HUES64 (cell line): Measurements from ENCODE around the gene CLDN22.

Experiments used
- H3K27ac ChIP-seq: 2 replicates; pipeline ENCODE4 v1.7.0; 2013; ENCODE audit warnings: low read depth, low read length, inconsistent platforms
- H3K27me3 ChIP-seq: 2 replicates; pipeline ENCODE4 v1.6.1; 2013; ENCODE audit warnings: mild to moderate bottlenecking, low read length; ENCODE audit not compliant: insufficient read depth
- H3K36me3 ChIP-seq: 2 replicates; pipeline ENCODE4 v1.6.1; 2013; ENCODE audit warnings: mild to moderate bottlenecking, low read length; ENCODE audit not compliant: insufficient read depth
- H3K4me1 ChIP-seq: 2 replicates; pipeline ENCODE4 v1.6.1; 2013; ENCODE audit warnings: mild to moderate bottlenecking, low read length, moderate library complexity; ENCODE audit not compliant: insufficient read depth
- H3K4me3 ChIP-seq: 2 replicates; pipeline ENCODE4 v1.5.1; 2013; ENCODE audit warnings: mild to moderate bottlenecking, low read length, moderate library complexity
- H3K9ac ChIP-seq: 2 replicates; pipeline ENCODE4 v1.6.1; 2013; ENCODE audit warnings: mild to moderate bottlenecking, low read depth, low read length
- H3K9me3 ChIP-seq: 2 replicates; pipeline ENCODE4 v1.6.1; 2013; ENCODE audit warnings: low read depth, low read length; ENCODE audit not compliant: insufficient read depth
- WGBS: fragments of 150-250, 120-280 bp; methylation state at CpG from one replicate; pipeline ENCODE4 v1.1.7; 2013; ENCODE audit warnings: missing lambda C conversion rate; 5-methylcytosine and 5-hydroxymethylcytosine counted together

CLDN22 gene

DNA sequence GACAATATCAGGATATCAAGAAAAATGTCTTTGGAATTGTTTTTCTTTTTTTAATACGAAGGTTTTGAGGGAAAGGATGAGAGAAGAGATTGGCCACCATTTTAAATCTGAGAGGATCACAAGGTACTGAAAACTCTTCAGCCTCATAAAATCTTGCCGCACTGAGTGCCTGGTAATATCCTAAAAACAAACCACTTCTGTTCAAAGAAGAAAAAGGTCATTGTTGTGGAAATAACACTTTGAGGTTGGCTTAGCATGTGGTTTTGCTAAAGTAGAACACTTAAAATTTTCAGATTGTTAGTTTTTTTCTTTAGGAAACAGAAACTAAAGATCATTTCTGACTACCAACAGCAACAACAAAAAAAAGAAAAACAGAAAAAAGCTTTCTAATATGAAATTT lies 1.0 kb upstream of the CLDN22 start:
- H3K27ac ChIP-seq = no peak overlapping the region
- 92% methylated on average over 1 of the region's 2 CpGs for WGBS
- no peaks in the 10 kb centered on the region for H3K4me1 ChIP-seq
- peaks cover under 1% of the 10 kb centered on the region; the same call in 1 of the 2 replicates for H3K9me3 ChIP-seq
- H3K36me3 ChIP-seq = peaks cover 26% of the 10 kb centered on the region
- H3K9ac ChIP-seq = no peak overlapping the region
- no peak overlapping the region for H3K4me3 ChIP-seq
- no peaks in the 10 kb centered on the region for H3K27me3 ChIP-seq

DNA sequence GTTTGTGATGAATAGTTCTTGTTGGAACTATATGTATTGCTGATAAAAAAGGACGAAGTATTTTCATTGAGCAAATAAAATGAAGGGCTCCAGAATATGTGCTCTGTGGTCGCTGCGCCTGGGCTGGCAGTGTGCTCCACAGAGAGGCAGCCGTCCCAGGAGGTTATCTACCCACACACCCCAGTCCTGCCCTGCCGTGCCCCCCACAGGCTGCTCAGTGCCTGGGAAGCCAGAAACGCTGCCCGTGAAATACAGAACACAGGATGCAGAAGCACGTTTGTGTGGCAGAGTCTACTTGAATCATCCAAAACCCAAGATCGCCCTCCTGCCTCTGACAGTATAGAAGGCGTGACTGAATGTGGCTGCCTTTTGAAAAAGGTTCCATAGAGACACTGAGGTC lies 1.4 kb downstream of the CLDN22 start:
- Histone ChIP-seq H3K4me3 (no peak overlapping the region), H3K27me3 (no peaks in the 10 kb centered on the region), H3K9ac (no peak overlapping the region), H3K9me3 (no peaks in the 10 kb centered on the region), H3K4me1 (no peaks in the 10 kb centered on the region), H3K36me3 (peaks cover 50% of the 10 kb centered on the region), H3K27ac (no peak overlapping the region)
- WGBS = 95% methylated on average over 10 of the region's 10 CpGs

DNA sequence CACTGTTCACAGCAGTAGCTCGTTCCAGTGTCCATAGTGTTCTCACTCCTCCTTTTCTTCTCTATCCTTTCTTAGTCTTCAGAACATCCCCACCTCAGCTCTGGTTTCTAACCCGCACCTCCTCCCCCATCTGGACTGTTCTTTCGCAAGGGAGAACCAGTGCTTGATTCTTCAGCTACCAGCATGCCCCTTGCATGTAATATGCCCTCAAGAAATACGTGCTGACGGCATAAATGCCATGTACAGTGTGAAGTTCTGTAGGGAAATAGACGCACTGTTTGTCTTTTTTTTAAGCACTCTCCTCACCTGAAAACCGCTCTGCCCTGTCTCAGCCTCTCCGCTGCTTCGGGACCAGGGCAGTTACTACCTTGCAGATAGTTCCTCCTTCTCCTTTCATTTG lies 5.3 kb downstream of the CLDN22 start:
- no peak overlapping the region for H3K4me3 ChIP-seq

DNA sequence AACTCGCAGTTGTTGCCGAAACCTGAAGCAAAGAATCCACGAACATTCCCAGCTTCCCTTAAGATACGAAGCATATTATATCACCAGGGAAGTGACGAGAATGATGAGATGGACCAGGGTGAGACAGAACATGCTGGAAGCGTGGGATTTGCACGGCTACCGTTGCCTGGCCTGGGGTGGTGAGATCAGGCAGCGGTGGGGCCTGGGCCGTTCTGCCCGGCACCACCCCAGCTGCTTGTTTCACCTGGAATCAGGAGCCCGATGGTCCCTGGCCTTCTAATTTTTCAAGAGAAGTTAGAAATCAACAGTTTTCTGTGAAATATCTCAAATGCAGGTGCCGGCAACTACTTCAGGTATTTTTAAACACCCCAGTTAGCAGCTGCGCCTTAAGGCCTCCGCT lies 5.7 kb downstream of the CLDN22 start:
- 97% methylated on average over 15 of the region's 15 CpGs for WGBS
- Histone ChIP-seq H3K27ac (no peak overlapping the region), H3K36me3 (peaks cover 68% of the 10 kb centered on the region), H3K9ac (no peak overlapping the region), H3K4me1 (no peaks in the 10 kb centered on the region), H3K9me3 (no peaks in the 10 kb centered on the region), H3K4me3 (no peak overlapping the region), H3K27me3 (no peaks in the 10 kb centered on the region)

More for the DNA sequence above, 5.3 kb downstream of the CLDN22 start:
- H3K4me1 ChIP-seq = no peaks in the 10 kb centered on the region
- H3K9ac ChIP-seq = no peak overlapping the region
- no peaks in the 10 kb centered on the region for H3K9me3 ChIP-seq
- no peak overlapping the region for H3K27ac ChIP-seq
- no peaks in the 10 kb centered on the region for H3K27me3 ChIP-seq
- peaks cover 68% of the 10 kb centered on the region for H3K36me3 ChIP-seq
- 95% methylated on average over 9 of the region's 9 CpGs for WGBS

DNA sequence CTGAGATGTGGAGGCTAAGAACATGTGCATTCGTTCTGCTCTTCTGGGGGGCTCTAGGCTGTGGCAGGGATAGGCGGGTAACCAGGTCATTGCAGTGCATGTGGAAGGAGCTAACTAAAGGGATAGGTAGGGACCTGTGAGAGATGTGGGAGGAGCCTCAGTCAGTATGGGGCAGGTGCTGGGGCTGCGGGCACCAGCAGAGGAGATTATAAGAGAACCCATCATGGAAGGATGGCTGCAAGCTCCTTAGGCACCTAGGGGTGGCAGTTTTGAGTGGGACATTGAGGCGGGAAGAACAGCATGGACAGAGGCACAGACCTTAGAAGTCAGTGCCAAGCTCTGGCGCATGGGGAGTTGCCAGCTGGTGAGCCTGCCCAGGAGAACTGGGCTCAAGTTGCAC lies 7.2 kb downstream of the CLDN22 start:
- H3K9ac ChIP-seq = no peak overlapping the region
- WGBS = 92% methylated on average over 5 of the region's 5 CpGs
- no peak overlapping the region for H3K27ac ChIP-seq

DNA sequence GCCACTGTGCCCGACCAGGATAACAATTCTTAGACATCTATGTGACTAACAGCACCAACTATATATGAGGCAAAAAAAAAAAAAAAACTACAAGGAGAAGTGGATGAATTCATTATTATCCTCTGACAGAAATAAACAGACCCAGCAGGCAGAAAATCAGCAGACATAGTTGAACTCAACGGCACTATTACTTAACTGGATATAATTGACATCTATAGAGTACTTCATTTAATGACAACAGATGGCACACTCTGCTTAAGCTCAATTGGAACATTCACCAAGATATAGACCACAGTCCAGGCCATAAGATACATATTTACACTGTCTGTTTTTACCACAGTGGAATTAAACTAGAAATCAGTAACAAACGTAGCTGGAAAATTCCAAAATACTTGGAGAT lies 13.3 kb downstream of the CLDN22 start:
- H3K4me3 ChIP-seq = no peak overlapping the region
- no peak overlapping the region for H3K9ac ChIP-seq
- H3K9me3 ChIP-seq = no peaks in the 10 kb centered on the region
- WGBS = 97% methylated on average over 3 of the region's 3 CpGs
- H3K36me3 ChIP-seq = peaks cover 47% of the 10 kb centered on the region
- no peaks in the 10 kb centered on the region for H3K4me1 ChIP-seq
- H3K27me3 ChIP-seq = no peaks in the 10 kb centered on the region
- no peak overlapping the region for H3K27ac ChIP-seq

More for the DNA sequence above, 7.2 kb downstream of the CLDN22 start:
- no peaks in the 10 kb centered on the region for H3K9me3 ChIP-seq
- no peak overlapping the region for H3K4me3 ChIP-seq
- no peaks in the 10 kb centered on the region for H3K4me1 ChIP-seq
- H3K27me3 ChIP-seq = no peaks in the 10 kb centered on the region
- H3K36me3 ChIP-seq = peaks cover 72% of the 10 kb centered on the region

DNA sequence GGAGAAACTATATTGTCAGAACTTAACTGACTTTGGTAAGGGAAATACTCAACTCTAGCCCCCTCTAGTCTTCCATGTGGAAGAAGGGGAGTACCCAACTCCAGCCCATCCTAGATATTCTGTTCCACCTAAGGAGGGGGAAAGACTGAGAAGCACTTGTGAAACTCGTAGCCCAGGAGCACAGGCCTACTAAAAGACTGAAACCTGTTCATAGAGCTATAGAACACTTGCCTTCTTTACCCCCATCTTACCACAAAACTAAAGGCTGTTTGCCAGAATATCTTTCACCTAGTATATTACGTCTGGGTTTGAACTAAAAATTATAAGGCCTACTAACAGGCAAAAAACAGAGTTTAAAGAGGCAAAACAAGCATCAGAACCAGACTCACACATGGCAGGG lies 15.5 kb downstream of the CLDN22 start:
- no peaks in the 10 kb centered on the region for H3K27me3 ChIP-seq
- no peak overlapping the region for H3K27ac ChIP-seq
- 88% methylated on average over 2 of the region's 2 CpGs for WGBS
- H3K9ac ChIP-seq = no peak overlapping the region
- peaks cover 60% of the 10 kb centered on the region for H3K36me3 ChIP-seq
- H3K4me1 ChIP-seq = no peaks in the 10 kb centered on the region
- H3K9me3 ChIP-seq = no peaks in the 10 kb centered on the region
- no peak overlapping the region for H3K4me3 ChIP-seq

DNA sequence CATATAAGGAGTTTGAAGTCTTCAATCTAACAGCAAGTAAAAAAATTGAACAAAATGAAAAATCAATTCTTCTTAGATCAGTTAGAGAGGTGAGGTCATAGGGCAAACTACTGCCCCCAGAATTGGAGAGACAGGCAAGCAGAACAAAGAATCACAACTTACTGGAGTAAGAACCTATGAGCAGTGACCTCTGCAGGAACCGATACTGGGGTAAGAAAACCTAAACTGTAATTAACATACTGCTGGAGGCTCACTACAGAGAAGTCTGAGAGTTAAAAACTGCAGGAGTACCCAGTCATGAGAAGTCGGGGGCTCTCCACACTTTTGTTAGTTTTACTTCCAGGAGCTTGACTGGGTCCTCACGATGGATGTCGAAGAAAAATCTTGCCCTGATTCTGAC lies 16.0 kb downstream of the CLDN22 start:
- H3K36me3 ChIP-seq = peaks cover 64% of the 10 kb centered on the region
- H3K4me1 ChIP-seq = no peaks in the 10 kb centered on the region
- 74% methylated on average over 4 of the region's 4 CpGs for WGBS
- no peak overlapping the region for H3K4me3 ChIP-seq
- H3K27ac ChIP-seq = no peak overlapping the region
- no peaks in the 10 kb centered on the region for H3K9me3 ChIP-seq
- no peak overlapping the region for H3K9ac ChIP-seq
- no peaks in the 10 kb centered on the region for H3K27me3 ChIP-seq

DNA sequence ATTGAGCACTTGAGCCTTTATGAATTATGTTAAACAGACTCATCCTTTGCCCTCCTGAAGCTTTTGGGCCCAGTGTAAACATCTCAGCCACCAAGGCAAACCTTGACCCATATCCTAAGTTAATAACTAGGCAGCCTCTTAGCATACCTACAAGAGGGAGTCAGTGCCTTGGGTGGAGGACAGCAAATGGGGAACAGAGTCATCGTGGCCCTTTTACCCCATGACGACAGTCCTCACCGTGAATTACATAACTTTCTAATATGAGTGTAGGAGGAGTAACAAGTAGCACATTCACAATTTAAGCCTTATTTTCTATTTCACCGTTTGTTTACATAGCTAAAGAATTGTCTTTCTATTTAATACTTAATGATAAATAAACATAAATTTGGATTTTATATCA lies 16.8 kb downstream of the CLDN22 start:
- Histone ChIP-seq H3K9ac (no peak overlapping the region), H3K4me3 (no peak overlapping the region), H3K27ac (no peak overlapping the region), H3K9me3 (no peaks in the 10 kb centered on the region), H3K4me1 (no peaks in the 10 kb centered on the region), H3K36me3 (peaks cover 63% of the 10 kb centered on the region), H3K27me3 (no peaks in the 10 kb centered on the region)
- 90% methylated on average over 3 of the region's 4 CpGs for WGBS

DNA sequence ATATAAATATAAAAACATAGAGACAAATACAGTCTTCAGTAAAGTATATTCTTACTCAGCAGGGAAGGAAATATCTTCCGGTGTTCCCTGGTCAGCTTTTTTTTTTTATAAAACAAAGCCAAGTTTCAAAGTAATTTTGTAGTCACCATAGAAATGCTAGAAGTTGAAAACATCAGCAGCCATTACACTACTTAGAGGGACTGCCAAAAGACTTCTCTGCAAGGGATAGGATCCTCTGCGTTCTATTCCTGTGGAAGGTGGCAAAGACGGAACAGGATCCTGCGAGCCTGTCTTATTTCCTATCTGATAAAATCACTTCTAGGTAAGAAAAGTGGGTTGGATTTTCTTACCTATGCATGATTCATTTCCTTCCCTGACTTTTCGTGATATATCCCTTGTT lies 19.4 kb downstream of the CLDN22 start:
- whole genome bisulfite sequencing = 99% methylated on average over 4 of the region's 5 CpGs
- H3K4me3 ChIP-seq = no peak overlapping the region
- no peaks in the 10 kb centered on the region for H3K4me1 ChIP-seq
- no peak overlapping the region for H3K9ac ChIP-seq
- no peaks in the 10 kb centered on the region for H3K27me3 ChIP-seq
- H3K27ac ChIP-seq = no peak overlapping the region
- H3K36me3 ChIP-seq = peaks cover 71% of the 10 kb centered on the region
- H3K9me3 ChIP-seq = no peaks in the 10 kb centered on the region

DNA sequence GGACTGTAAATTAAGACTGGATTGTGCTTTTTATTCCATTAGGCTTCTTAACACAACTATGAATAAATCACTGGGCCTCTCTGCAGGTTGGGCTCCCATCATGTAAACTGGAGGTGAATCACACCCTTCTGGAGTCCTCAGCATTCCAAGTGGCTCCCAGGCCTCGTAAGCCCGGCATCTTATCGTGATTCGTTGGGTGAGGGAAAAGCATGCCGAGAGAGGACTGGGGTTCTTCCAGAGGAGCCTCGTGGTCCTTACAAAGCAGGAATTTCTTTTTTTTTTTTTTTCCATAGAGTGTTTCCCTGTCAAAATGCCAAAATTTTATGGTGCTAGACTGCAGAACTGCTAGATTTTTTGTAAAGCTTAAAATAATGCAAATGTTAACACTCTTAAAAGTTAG lies 20.0 kb downstream of the CLDN22 start:
- peaks cover 75% of the 10 kb centered on the region for H3K36me3 ChIP-seq
- no peak overlapping the region for H3K27ac ChIP-seq
- H3K9ac ChIP-seq = no peak overlapping the region
- H3K9me3 ChIP-seq = no peaks in the 10 kb centered on the region
- H3K4me3 ChIP-seq = no peak overlapping the region
- no peaks in the 10 kb centered on the region for H3K27me3 ChIP-seq
- no peaks in the 10 kb centered on the region for H3K4me1 ChIP-seq
- WGBS = 91% methylated on average over 6 of the region's 6 CpGs

DNA sequence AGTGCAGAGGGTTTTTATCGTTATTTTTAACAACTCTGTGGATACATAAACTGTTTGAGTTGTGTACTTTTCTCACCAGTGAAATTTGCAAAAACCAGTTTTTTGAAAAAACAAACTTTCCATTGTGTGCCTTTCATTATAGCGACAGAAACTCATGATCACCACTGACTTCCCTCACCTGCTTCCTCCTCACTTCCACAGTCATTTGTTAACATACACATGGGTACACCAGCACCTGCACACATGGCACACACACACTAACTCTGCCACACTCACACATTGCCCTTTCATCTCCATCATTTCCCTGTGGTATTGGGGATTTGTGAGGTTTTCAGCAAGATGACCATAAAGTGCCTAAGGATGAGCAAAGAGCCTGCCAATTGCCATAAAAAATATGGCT lies 20.6 kb downstream of the CLDN22 start:
- H3K36me3 ChIP-seq = peaks cover 75% of the 10 kb centered on the region
- H3K27ac ChIP-seq = no peak overlapping the region
- H3K4me3 ChIP-seq = no peak overlapping the region
- no peak overlapping the region for H3K9ac ChIP-seq
- WGBS = 94% methylated on average over 1 of the region's 2 CpGs
- no peaks in the 10 kb centered on the region for H3K9me3 ChIP-seq
- no peaks in the 10 kb centered on the region for H3K27me3 ChIP-seq
- H3K4me1 ChIP-seq = no peaks in the 10 kb centered on the region
